DOHH2 (cell line): Measurements from ENCODE around the gene TMX2.

ENCODE experiments used
- CTCF ChIP-seq: fragments of 200-600 bp; sonication (generic); IDR thresholded peaks from one replicate; pipeline ENCODE4 v1.5.1; 2014; ENCODE audit warnings: antibody characterized with exemption, mild to moderate bottlenecking, low read depth, low read length; ENCODE audit not compliant: poor library complexity, severe bottlenecking
- EZH2phosphoT487 ChIP-seq: fragments of 200-600 bp; sonication (generic); IDR thresholded peaks from 2 replicates; pipeline ENCODE4 v1.6.1; 2017; ENCODE audit warnings: borderline replicate concordance, mild to moderate bottlenecking, antibody characterized with exemption, low read length, moderate library complexity, mixed read lengths

- no peak for TF ChIP-seq CTCF
- TF ChIP-seq EZH2phosphoT487, result no peak
These were observed 38.8 kb downstream of the TMX2 start for GRCh38 chr11:57751176-57751575.
